OCI-LY7 (cell line): ENCODE results near the gene KLF15. TPM values are rescaled to one million over a fixed set of nuclear protein-coding genes. Genes with fewer than 3 reads are reported as not detected.

Source experiments
- BruUV-seq: library from RNA; stranded (reverse); fragments of 400-500 nt; replicated peaks from 2 replicates; lab custom pipeline; 2021; lab: Mats Ljungman, UMichigan
- CTCF ChIA-PET: fragments of 300-600 bp; sonication (Branson Sonifier 250); formaldehyde crosslinking; loops from one replicate; lab custom pipeline; 2022; ENCODE audit warnings: antibody characterized with exemption; ENCODE audit not compliant: unreplicated experiment; lab: Charles Lee
- POLR2A ChIA-PET: fragments of 300-600 bp; sonication (Branson Sonifier 250); formaldehyde crosslinking; loops from one replicate; lab custom pipeline; 2022; ENCODE audit warnings: antibody characterized with exemption; lab: Charles Lee
- DNase-seq: peaks from one replicate; pipeline ENCODE4 v3.0.0-alpha.2; 2015; ENCODE audit warnings: low spot score
- H2AFZ ChIP-seq: fragments of 200-600 bp; sonication (generic), shearing (Covaris generic); 2 replicates; pipeline ENCODE4 v1.6.1; 2014; ENCODE audit warnings: mild to moderate bottlenecking, antibody characterized with exemption, low read length, moderate library complexity
- H3K27ac ChIP-seq: fragments of 200-600 bp; sonication (generic); 2 replicates; pipeline ENCODE4 v1.5.1; 2014; ENCODE audit warnings: mixed run types, low read depth, mild to moderate bottlenecking, moderate library complexity, low read length, inconsistent platforms; ENCODE audit not compliant: poor library complexity, severe bottlenecking
- H3K36me3 ChIP-seq: fragments of 200-600 bp; sonication (generic); 2 replicates; pipeline ENCODE4 v1.6.1; 2014; ENCODE audit warnings: mild to moderate bottlenecking, antibody characterized with exemption, low read length, moderate library complexity, mixed read lengths; ENCODE audit not compliant: insufficient read depth
- H3K4me1 ChIP-seq: fragments of 200-600 bp; sonication (generic); 2 replicates; pipeline ENCODE4 v1.5.1; 2014; ENCODE audit warnings: mild to moderate bottlenecking, low read length; ENCODE audit not compliant: insufficient read depth, poor library complexity, severe bottlenecking
- H3K4me2 ChIP-seq: fragments of 200-600 bp; sonication (generic); 2 replicates; pipeline ENCODE4 v1.6.1; 2014; ENCODE audit warnings: mild to moderate bottlenecking, low read length
- H3K4me3 ChIP-seq: fragments of 200-600 bp; sonication (generic); 2 replicates; pipeline ENCODE4 v1.5.1; 2014; ENCODE audit warnings: mild to moderate bottlenecking, low read depth, low read length; ENCODE audit not compliant: poor library complexity, severe bottlenecking
- H3K79me2 ChIP-seq: fragments of 200-600 bp; sonication (generic); 2 replicates; pipeline ENCODE4 v1.6.1; 2016; ENCODE audit warnings: low read depth, mild to moderate bottlenecking, low read length, moderate library complexity, mixed read lengths; ENCODE audit not compliant: insufficient read depth
- H3K9me2 ChIP-seq: fragments of 200-600 bp; sonication (generic); 2 replicates; pipeline ENCODE4 v1.6.1; 2016; ENCODE audit warnings: mild to moderate bottlenecking, low read length, mixed read lengths; ENCODE audit not compliant: insufficient read depth
- H3K9me3 ChIP-seq: fragments of 200-600 bp; sonication (generic); 2 replicates; pipeline ENCODE4 v1.6.1; 2014; ENCODE audit warnings: mild to moderate bottlenecking, mixed run types, low read length, mixed read lengths
- H4K20me1 ChIP-seq: fragments of 200-600 bp; sonication (generic); 2 replicates; pipeline ENCODE4 v1.6.1; 2014; ENCODE audit warnings: mild to moderate bottlenecking, antibody characterized with exemption, low read length, moderate library complexity, mixed read lengths; ENCODE audit not compliant: insufficient read depth
- EZH2phosphoT487 ChIP-seq: fragments of 200-600 bp; sonication (generic); IDR thresholded peaks from 2 replicates; pipeline ENCODE4 v1.6.1; 2018; ENCODE audit warnings: low read depth, borderline replicate concordance, mild to moderate bottlenecking, mixed run types, antibody characterized with exemption, low read length, moderate library complexity, mixed read lengths
- intact Hi-C: fragments of 100-400 bp; cut with micrococcal nuclease; formaldehyde crosslinking; loops from one replicate; pipeline ENCODE4 v1.10.0; 2022; ENCODE audit not compliant: unreplicated experiment
- total RNA-seq, 2 experiments: library from RNA; depleted of rRNA in 1 of 2; stranded (reverse); fragments of >200 nt in 1 of 2; shearing (Covaris generic) in 1 of 2; gene quantifications; 2 replicates each; pipeline ENCODE4 v1.2.3, GENCODE V29; 2014 to 2022
- TF ChIP-seq, protein P1 (sequence below): fragments of 200-600 bp; sonication (generic); conservative IDR thresholded peaks from 2 replicates; pipeline ENCODE4 v1.5.1; 2014; ENCODE audit warnings: mild to moderate bottlenecking, antibody characterized with exemption, low read length, moderate library complexity, mixed read lengths

KLF15 gene
- total RNA-seq, 2 experiments from 2014 or later: 12.3 to 26.4 TPM

DNA sequence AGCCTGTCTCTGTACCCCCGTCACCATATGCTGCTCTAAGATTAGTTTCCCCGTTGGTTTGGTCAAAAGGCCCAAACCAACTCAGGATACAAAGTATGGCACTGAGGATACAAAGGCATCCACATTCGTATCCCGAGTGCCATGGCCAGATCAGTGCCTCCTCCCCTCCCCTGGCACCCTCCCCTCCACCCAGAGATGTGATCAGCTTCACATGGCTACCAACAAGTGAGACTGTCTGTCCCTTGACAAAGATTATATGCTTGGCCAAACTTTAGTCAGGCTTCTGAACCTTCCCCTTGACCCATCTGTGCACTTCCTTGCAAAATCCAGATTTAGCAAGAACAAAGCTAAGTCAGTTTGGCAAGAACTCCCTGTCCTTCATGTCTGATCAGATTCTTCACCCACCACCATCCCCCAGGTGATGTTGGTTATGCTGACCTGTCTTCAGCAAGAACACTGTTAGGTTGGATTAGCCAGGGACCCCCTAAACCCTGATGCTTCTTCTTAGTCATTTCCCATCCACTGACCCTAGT is 61.7 kb downstream of the KLF15 start:
- no peaks in the 10 kb centered on the region for H3K9me3 ChIP-seq
- H3K9me2 ChIP-seq: no peaks in the 10 kb centered on the region
- ChIA-PET CTCF (no interaction called here), POLR2A (no interaction called here)
- no TSS peak for BruUV-seq
- no peaks in the 10 kb centered on the region for H3K79me2 ChIP-seq
- H4K20me1 ChIP-seq: no peaks in the 10 kb centered on the region
- peaks cover 25% of the 10 kb centered on the region for H3K4me1 ChIP-seq
- H3K4me3 ChIP-seq: no peak overlapping the region
- intact Hi-C loops: no loop called here
- no peak overlapping the region; the same call in 1 of the 2 replicates for H2AFZ ChIP-seq
- no peak overlapping the region for H3K27ac ChIP-seq
- 0 out of 2 replicates have a peak overlapping the region, but pooled peaks have one; percentile 25 for H3K4me2 ChIP-seq
- no peak for DNase-seq
- no peak for TF ChIP-seq EZH2phosphoT487
- H3K36me3 ChIP-seq: no peaks in the 10 kb centered on the region

DNA sequence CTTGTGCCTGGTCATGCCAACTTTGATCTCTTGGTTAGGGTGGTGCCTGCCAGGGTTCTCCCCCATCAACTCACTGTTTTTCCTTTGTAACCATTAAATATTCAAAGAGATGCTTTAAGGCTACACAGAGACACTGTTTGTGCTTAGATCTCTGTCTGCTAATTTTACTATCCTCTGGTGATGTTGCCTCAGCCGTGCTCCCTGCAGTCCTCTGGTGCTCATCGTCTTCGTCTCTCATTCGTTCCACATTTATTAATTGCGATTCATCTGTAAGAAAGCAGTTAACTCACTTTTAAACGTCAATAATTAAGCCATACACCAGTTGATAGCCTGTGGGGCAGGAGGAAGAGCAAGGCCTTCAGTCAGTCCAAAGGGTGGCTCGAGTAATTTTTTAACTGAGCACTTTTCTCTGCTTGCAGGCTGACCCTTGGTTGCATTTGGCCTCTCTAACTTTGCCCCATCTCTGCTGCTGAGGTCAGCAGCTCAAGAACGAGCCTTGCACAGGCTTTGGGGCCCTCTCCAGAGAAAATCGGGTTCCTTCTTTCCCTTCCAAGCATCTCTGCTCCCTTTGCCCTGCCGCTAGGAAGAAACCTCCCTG is 62.9 kb downstream of the KLF15 start:
- TF ChIP-seq EZH2phosphoT487: no peak
- TF ChIP-seq, protein P1, sequence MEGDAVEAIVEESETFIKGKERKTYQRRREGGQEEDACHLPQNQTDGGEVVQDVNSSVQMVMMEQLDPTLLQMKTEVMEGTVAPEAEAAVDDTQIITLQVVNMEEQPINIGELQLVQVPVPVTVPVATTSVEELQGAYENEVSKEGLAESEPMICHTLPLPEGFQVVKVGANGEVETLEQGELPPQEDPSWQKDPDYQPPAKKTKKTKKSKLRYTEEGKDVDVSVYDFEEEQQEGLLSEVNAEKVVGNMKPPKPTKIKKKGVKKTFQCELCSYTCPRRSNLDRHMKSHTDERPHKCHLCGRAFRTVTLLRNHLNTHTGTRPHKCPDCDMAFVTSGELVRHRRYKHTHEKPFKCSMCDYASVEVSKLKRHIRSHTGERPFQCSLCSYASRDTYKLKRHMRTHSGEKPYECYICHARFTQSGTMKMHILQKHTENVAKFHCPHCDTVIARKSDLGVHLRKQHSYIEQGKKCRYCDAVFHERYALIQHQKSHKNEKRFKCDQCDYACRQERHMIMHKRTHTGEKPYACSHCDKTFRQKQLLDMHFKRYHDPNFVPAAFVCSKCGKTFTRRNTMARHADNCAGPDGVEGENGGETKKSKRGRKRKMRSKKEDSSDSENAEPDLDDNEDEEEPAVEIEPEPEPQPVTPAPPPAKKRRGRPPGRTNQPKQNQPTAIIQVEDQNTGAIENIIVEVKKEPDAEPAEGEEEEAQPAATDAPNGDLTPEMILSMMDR: no peak
- H3K27ac ChIP-seq: no peak overlapping the region
- H3K79me2 ChIP-seq: no peaks in the 10 kb centered on the region
- H3K4me2 ChIP-seq: no peak overlapping the region
- no peaks in the 10 kb centered on the region for H3K9me2 ChIP-seq
- H3K36me3 ChIP-seq: no peaks in the 10 kb centered on the region
- H3K4me1 ChIP-seq: peaks cover 36% of the 10 kb centered on the region
- ChIA-PET CTCF (no interaction called here), POLR2A (no interaction called here)
- no peak overlapping the region for H2AFZ ChIP-seq
- intact Hi-C loops: no loop called here
- BruUV-seq: no TSS peak
- H3K4me3 ChIP-seq: no peak overlapping the region
- DNase-seq: no peak
- no peaks in the 10 kb centered on the region for H3K9me3 ChIP-seq
- no peaks in the 10 kb centered on the region for H4K20me1 ChIP-seq

DNA sequence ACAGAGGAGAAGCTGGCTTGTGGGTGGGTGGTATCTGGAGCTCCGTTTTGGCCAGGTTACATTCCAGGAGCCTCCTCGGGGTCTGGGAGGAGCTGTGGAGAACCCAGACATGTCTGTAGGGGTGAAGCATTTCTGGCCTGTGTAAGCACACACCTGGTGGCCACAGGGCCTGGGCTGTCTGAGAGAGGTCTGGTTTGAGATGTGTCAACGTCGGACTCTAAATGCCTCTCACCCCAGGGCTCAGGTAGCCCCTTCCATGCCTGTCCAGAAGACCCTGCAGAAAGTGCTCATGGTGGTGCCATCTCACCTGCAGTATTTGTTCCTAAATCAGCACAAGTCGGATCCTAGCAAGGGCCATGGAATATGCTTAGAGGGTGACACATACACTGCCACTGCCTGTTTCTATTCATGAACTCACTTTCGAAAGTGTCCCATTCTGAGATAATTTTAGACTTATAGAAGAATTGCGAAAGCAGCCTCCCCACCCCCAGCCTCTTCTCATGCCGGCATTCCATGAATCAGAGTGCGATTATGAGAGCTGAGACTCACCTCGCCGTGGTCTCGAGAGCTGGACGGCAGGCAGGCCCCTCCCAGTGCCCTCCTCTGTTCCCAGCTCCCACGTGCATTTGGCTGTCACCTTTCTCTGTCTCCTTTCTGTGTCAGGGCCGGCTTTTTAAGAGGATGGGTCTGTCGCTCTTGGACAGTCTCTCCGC is 63.7 kb downstream of the KLF15 start:
- intact Hi-C loops: no loop called here
- no peak overlapping the region for H3K4me2 ChIP-seq
- ChIA-PET POLR2A (no interaction called here), CTCF (no interaction called here)
- no peaks in the 10 kb centered on the region for H4K20me1 ChIP-seq
- H3K9me2 ChIP-seq: no peaks in the 10 kb centered on the region
- H3K36me3 ChIP-seq: no peaks in the 10 kb centered on the region
- H3K4me1 ChIP-seq: peaks cover 44% of the 10 kb centered on the region
- H3K27ac ChIP-seq: no peak overlapping the region
- H3K9me3 ChIP-seq: no peaks in the 10 kb centered on the region
- no peak overlapping the region for H2AFZ ChIP-seq
- no peaks in the 10 kb centered on the region for H3K79me2 ChIP-seq
- no peak overlapping the region for H3K4me3 ChIP-seq
- no peak for DNase-seq
- BruUV-seq: no TSS peak
- TF ChIP-seq, protein P1: no peak
- no peak for TF ChIP-seq EZH2phosphoT487

Other genes with a start within 250 kb of the KLF15 start
- gene ALDH1L1, start 176.8 kb downstream of the KLF15 start, total RNA-seq (2014; rRNA removed; shearing (Covaris generic)): not detected in 2 replicates
- not detected in 2 replicates for gene ALDH1L1, start 176.8 kb downstream of the KLF15 start, total RNA-seq (2022)
- not detected in 2 replicates for gene CFAP100, start 37.5 kb upstream of the KLF15 start, total RNA-seq (2014; rRNA removed; shearing (Covaris generic))
- gene CFAP100, start 37.5 kb upstream of the KLF15 start, total RNA-seq (2022): not detected in 2 replicates
- gene ZXDC, start 118.5 kb upstream of the KLF15 start, total RNA-seq (2014; rRNA removed; shearing (Covaris generic)): 26.6 and 34.9 TPM in 2 replicates
- 32.2 and 38.6 TPM in 2 replicates for gene ZXDC, start 118.5 kb upstream of the KLF15 start, total RNA-seq (2022)
- gene UROC1, start 160.4 kb upstream of the KLF15 start, total RNA-seq (2014; rRNA removed; shearing (Covaris generic)): 0.09 TPM in 1 of 2 replicates, not detected in the other
- not detected in 2 replicates for gene UROC1, start 160.4 kb upstream of the KLF15 start, total RNA-seq (2022)
- not detected in 2 replicates for gene CHST13, start 166.7 kb upstream of the KLF15 start, total RNA-seq (2014; rRNA removed; shearing (Covaris generic))
- gene CHST13, start 166.7 kb upstream of the KLF15 start, total RNA-seq (2022): not detected in 2 replicates
- gene C3orf22, start 201.5 kb upstream of the KLF15 start, total RNA-seq (2014; rRNA removed; shearing (Covaris generic)): not detected in 2 replicates
- not detected in 2 replicates for gene C3orf22, start 201.5 kb upstream of the KLF15 start, total RNA-seq (2022)